GM13977 (cell line): ENCODE data around the gene OR10A7.
"Not testable (repeated sequence)": the region's sequence is repeated elsewhere in the genome, so short reads cannot be mapped to it uniquely, and the experiment has no call there.

Experiments used
- DNase-seq: peaks from one replicate; pipeline ENCODE4 v3.0.0; 2012; ENCODE audit warnings: low spot score
- CTCF ChIP-seq: IDR thresholded peaks from 2 replicates; pipeline ENCODE4 v1.5.1; 2012; ENCODE audit warnings: mild to moderate bottlenecking, control low read depth; ENCODE audit not compliant: insufficient read depth; ENCODE audit errors: extremely low read depth, missing control alignments
- in situ Hi-C: fragments of 300-500 bp; cut with MboI; formaldehyde crosslinking; loops from one replicate; pipeline ENCODE4 v1.12.0; 2022; ENCODE audit warnings: low sequenced_read_pairs, low pct_unique_long_range_greater_than_20kb, mixed read lengths, inconsistent platforms; ENCODE audit not compliant: unreplicated experiment

The OR10A7 gene

GRCh38 chr12:55220725-55221124 lies at the start of gene OR10A7:
Gene OR10A7, plus strand, starts transcription at chr12:55221025. Its CDS starts 0 bp downstream, at chr12:55221025.
- no peak for DNase-seq
- in situ Hi-C loops: no loop called here
- TF ChIP-seq CTCF: no peak

GRCh38 chr12:55171445-55171844 lies 49.4 kb upstream of the OR10A7 start:
- no peak for DNase-seq
- in situ Hi-C loops: no loop called here
- TF ChIP-seq CTCF: no peak

- in situ Hi-C loops, DNase-seq: not testable (repeated sequence)
Observed at GRCh38 chr12:55171846-55172245, 49.0 kb upstream of the OR10A7 start.

GRCh38 chr12:55172686-55173085 lies 48.1 kb upstream of the OR10A7 start:
- DNase-seq: no peak
- TF ChIP-seq CTCF: no peak
- in situ Hi-C loops: no loop called here

GRCh38 chr12:55173456-55173855 lies 47.4 kb upstream of the OR10A7 start:
- DNase-seq: no peak
- TF ChIP-seq CTCF: no peak
- in situ Hi-C loops: no loop called here

- no peak for DNase-seq
- in situ Hi-C loops: no loop called here
- no peak for TF ChIP-seq CTCF
Observed at GRCh38 chr12:55188573-55188972, 32.3 kb upstream of the OR10A7 start.

- peak; percentile 40 for DNase-seq
- in situ Hi-C loops: no loop called here
Observed at GRCh38 chr12:55188974-55189556, 31.8 kb upstream of the OR10A7 start.

More at GRCh38 chr12:55188974-55189556, 31.8 kb upstream of the OR10A7 start:
- peak; percentile 69 for TF ChIP-seq CTCF
